ENCODE results near the gene SIGLEC11. TPM values are rescaled to one million over a fixed set of nuclear protein-coding genes. Genes with fewer than 3 reads are reported as not detected.
A peak's percentile ranks its signal among the peaks of the same experiment; 100 is the strongest.
"Not testable (repeated sequence)": the region's sequence is repeated elsewhere in the genome, so short reads cannot be mapped to it uniquely, and the experiment has no call there.

Gene SIGLEC11
- total RNA-seq, 2 experiments from 2014 or later = not detected

DNA sequence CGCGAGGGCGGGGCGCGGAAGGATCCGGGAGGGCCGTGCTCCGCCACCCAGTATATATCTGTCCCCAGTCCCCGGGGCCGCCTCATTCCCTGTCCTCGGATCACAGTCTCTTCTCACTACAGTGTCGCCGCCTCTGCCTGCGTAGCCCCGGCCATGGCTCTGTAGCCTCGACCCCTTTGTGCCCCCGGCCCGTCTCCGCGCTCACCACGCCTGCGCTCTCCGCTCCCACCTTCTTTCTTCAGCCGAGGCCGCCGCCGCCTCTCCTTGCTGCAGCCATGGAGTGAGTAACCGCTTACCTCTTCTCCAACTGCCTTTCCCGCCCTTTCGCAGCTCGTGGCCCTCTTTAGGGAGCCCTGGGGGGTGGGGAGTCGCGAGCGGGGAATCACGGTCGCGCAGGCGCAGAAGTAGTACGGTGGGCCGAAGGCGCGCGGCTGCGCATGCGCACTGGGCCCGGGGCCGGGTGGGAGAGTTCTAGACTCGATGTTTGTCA lies 31.8 kb downstream of the SIGLEC11 start, which contains the start of the genes ATF5 and NUP62:
TSS of gene ATF5 (plus strand) at position 85 of the 490 bp plus-strand sequence. CDS start 1,646 bp downstream, outside the sequence.
TSS of gene NUP62 (minus strand) at position 384 of the 490 bp plus-strand sequence. CDS start 19,697 bp downstream, outside the sequence.
- H3K4me3 Mint-ChIP-seq = peak within 1 kb of the TSS; percentile 95
- H3K36me3 Mint-ChIP-seq (ENCODE audit: low read depth) = peaks cover 58% of the 10 kb centered on the region
- TF ChIP-seq, protein P1, sequence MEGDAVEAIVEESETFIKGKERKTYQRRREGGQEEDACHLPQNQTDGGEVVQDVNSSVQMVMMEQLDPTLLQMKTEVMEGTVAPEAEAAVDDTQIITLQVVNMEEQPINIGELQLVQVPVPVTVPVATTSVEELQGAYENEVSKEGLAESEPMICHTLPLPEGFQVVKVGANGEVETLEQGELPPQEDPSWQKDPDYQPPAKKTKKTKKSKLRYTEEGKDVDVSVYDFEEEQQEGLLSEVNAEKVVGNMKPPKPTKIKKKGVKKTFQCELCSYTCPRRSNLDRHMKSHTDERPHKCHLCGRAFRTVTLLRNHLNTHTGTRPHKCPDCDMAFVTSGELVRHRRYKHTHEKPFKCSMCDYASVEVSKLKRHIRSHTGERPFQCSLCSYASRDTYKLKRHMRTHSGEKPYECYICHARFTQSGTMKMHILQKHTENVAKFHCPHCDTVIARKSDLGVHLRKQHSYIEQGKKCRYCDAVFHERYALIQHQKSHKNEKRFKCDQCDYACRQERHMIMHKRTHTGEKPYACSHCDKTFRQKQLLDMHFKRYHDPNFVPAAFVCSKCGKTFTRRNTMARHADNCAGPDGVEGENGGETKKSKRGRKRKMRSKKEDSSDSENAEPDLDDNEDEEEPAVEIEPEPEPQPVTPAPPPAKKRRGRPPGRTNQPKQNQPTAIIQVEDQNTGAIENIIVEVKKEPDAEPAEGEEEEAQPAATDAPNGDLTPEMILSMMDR (IDR thresholded peaks at IDR 0.05) = no peak
- peak within 1 kb of the TSS; percentile 92 for H3K27ac Mint-ChIP-seq
- ATAC-seq = peak; percentile 52
- no peaks in the 10 kb centered on the region for H3K27me3 Mint-ChIP-seq
- POLR2A ChIA-PET = interaction anchor here (0.7 to 12.0 kb wide), 17 partner anchors 9 to 481 kb away, joined by 3 to 167 read pairs (median 4); partner anchors contain the start of genes AKT1S1, IL4I1, TBC1D17 and VRK3
- CTCF ChIA-PET = interaction anchor here (0.6 to 2.7 kb wide), 5 partner anchors 8 to 207 kb away, joined by 3 to 12 read pairs (median 3); no protein-coding TSS in a partner anchor
- DNase-seq = peak; percentile 92
- intact Hi-C loops (cut with micrococcal nuclease) = loop anchor here (10.0 kb wide), 1 partner anchor 54 kb away; the partner anchor contains the start of genes AKT1S1 and TBC1D17
- H3K4me1 Mint-ChIP-seq (ENCODE audit: low read depth) = peaks cover 62% of the 10 kb centered on the region
- H3K9me3 Mint-ChIP-seq = peaks cover 4% of the 10 kb centered on the region

- Mint-ChIP-seq H3K27me3 (no peaks in the 10 kb centered on the region), H3K27ac (peak overlapping the region; percentile 92), H3K4me3 (peak overlapping the region; percentile 95), H3K9me3 (peaks cover 4% of the 10 kb centered on the region), H3K36me3 (ENCODE audit: low read depth) (peaks cover 66% of the 10 kb centered on the region), H3K4me1 (ENCODE audit: low read depth) (peaks cover 61% of the 10 kb centered on the region)
- DNase-seq = no peak
- TF ChIP-seq, protein P1 (IDR thresholded peaks at IDR 0.05) = no peak
- intact Hi-C loops (cut with micrococcal nuclease) = loop anchor here (10.0 kb wide), 1 partner anchor 53 kb away; the partner anchor contains the start of genes AKT1S1 and TBC1D17
- ChIA-PET CTCF (interaction anchor here (0.7 to 2.7 kb wide), 3 partner anchors 10 to 14 kb away, joined by 4 to 12 read pairs (median 7); no protein-coding TSS in a partner anchor), POLR2A (interaction anchor here (0.7 to 12.0 kb wide), 5 partner anchors 8 to 393 kb away, joined by 3 to 167 read pairs (median 6); partner anchors contain the start of gene IL4I1)
- ATAC-seq = no peak
Measured at GRCh38 chr19:49927526-49928264, 33.3 kb downstream of the SIGLEC11 start.

GRCh38 chr19:49926515-49926914 lies 34.5 kb downstream of the SIGLEC11 start:
- CTCF ChIA-PET = no interaction called here
- ATAC-seq = no peak

DNA sequence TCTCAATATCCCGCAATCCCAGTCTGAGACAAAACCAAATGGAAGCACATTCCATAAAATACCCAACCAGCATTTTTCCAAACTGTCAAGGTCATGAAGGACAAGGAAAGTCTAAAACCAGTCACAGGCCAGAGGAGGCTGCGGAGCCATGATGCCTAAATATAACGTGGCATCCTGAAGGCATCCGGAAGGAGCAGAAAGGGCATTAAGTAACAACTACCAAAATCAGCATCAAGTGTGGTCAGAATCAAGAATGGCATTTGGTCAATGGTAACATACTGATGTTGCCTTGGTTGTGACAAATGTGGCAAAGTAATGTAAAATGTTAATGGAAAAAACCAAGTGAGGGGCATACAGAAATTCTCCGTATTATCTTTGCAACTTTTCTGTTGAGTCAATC lies 35.5 kb downstream of the SIGLEC11 start:
- no peaks in the 10 kb centered on the region for H3K27me3 Mint-ChIP-seq
- H3K9me3 Mint-ChIP-seq = peaks cover 2% of the 10 kb centered on the region
- H3K4me1 Mint-ChIP-seq (ENCODE audit: low read depth) = peaks cover 58% of the 10 kb centered on the region
- intact Hi-C loops (cut with micrococcal nuclease) = loop anchor here (10.0 kb wide), 1 partner anchor 51 kb away; the partner anchor contains the start of genes AKT1S1 and TBC1D17
- TF ChIP-seq, protein P1 (IDR thresholded peaks at IDR 0.05) = no peak
- peaks cover 70% of the 10 kb centered on the region for H3K36me3 Mint-ChIP-seq (ENCODE audit: low read depth)
- H3K27ac Mint-ChIP-seq = peak overlapping the region; percentile 46
- H3K4me3 Mint-ChIP-seq = no peak overlapping the region
- ATAC-seq (no peak), DNase-seq (no peak)
- ChIA-PET CTCF (no interaction called here), POLR2A (interaction anchor here (0.6 to 12.0 kb wide), 2 partner anchors 13 to 376 kb away, joined by 3 to 167 read pairs; no protein-coding TSS in a partner anchor)

More at GRCh38 chr19:49926515-49926914, 34.5 kb downstream of the SIGLEC11 start:
- no peaks in the 10 kb centered on the region for H3K27me3 Mint-ChIP-seq
- no peak overlapping the region for H3K27ac Mint-ChIP-seq
- H3K36me3 Mint-ChIP-seq (ENCODE audit: low read depth) = peaks cover 68% of the 10 kb centered on the region
- H3K4me3 Mint-ChIP-seq = peak overlapping the region; percentile 19
- POLR2A ChIA-PET = interaction anchor here (0.6 to 12.0 kb wide), 3 partner anchors 14 to 167 kb away, joined by 3 to 167 read pairs (median 48); partner anchors contain the start of gene IL4I1
- intact Hi-C loops (cut with micrococcal nuclease) = loop anchor here (10.0 kb wide), 1 partner anchor 52 kb away; the partner anchor contains the start of genes AKT1S1 and TBC1D17
- TF ChIP-seq, protein P1 (IDR thresholded peaks at IDR 0.05) = no peak
- H3K4me1 Mint-ChIP-seq (ENCODE audit: low read depth) = peaks cover 58% of the 10 kb centered on the region
- H3K9me3 Mint-ChIP-seq = peaks cover 4% of the 10 kb centered on the region
- no peak for DNase-seq

GRCh38 chr19:49924881-49925210 lies 36.1 kb downstream of the SIGLEC11 start:
- POLR2A ChIA-PET = interaction anchor here (12.0 kb wide), 1 partner anchor 12 kb away, joined by 167 read pairs; no protein-coding TSS in a partner anchor
- not testable (repeated sequence) for H3K27me3 Mint-ChIP-seq, H3K4me3 Mint-ChIP-seq, DNase-seq, H3K9me3 Mint-ChIP-seq, ATAC-seq
- CTCF ChIA-PET = interaction anchor here (0.6 to 1.2 kb wide), 2 partner anchors 13 to 312 kb away, joined by 3 to 4 read pairs; no protein-coding TSS in a partner anchor
- Mint-ChIP-seq H3K4me1 (ENCODE audit: low read depth) (peaks cover 55% of the 10 kb centered on the region), H3K36me3 (ENCODE audit: low read depth) (peaks cover 68% of the 10 kb centered on the region), H3K27ac (peak overlapping the region; percentile 48)
- intact Hi-C loops (cut with micrococcal nuclease) = loop anchor here (10.0 kb wide), 1 partner anchor 50 kb away; the partner anchor contains the start of genes AKT1S1 and TBC1D17

All from activated CD8-positive, alpha-beta T cell treated with anti-CD3 and anti-CD28 coated beads for 36 hours (primary cell).